Measurements from ENCODE around the gene WSCD2. TPM values are rescaled to one million over a fixed set of nuclear protein-coding genes. Genes with fewer than 3 reads are reported as not detected.

Gene WSCD2
- polyA plus RNA-seq, 1 of the 3 experiments (the other 2 are of a cell fraction), result 0.03 TPM

DNA sequence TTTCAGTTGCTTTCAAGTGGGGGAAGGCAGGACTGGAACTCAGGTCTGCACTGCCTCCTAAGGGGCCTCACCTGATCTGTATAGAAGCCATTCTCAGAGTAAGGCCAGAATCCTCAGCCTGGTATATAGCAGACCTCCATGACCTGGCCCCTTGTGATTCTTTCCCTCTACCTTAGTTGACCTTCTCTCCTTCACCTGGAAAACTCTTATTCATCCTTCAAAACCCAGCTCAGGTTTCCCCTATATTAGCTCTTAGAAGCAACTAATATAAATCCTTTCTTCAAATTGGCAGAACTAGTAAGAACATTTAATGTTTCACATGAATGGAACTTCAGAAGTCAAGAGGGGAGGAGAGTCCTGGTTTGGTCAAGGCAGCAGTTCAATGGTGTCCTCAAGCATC, 26.0 kb upstream of the WSCD2 start:
- CTCF ChIA-PET, result interaction anchor here (0.8 to 1.7 kb wide), 4 partner anchors 15 to 40 kb away, joined by 3 to 5 read pairs (median 4); no protein-coding TSS in a partner anchor
- Histone ChIP-seq H3K79me2 (ENCODE audit: insufficient read depth) (no peaks in the 10 kb centered on the region), H3K27me3 (ENCODE audit: insufficient read depth) (no peaks in the 10 kb centered on the region), H3F3A (replicated peaks; ENCODE audit: insufficient read depth) (no peaks in the 10 kb centered on the region), H3K9ac (no peak overlapping the region), H3K4me1 (ENCODE audit: control insufficient read depth in 1 of 2, insufficient read depth in 2 of 2, low read depth in 1 of 2, low read length in 1 of 2) (peaks cover 0 to 12% of the 10 kb centered on the region in 2 experiments; a peak in 2 of 4 replicates), H3K27ac (ENCODE audit: low read depth in 2 of 2, low read length in 1 of 2) (no peak overlapping the region), H3K4me3 (ENCODE audit: low read depth in 2 of 2, low read length in 1 of 2) (no peak overlapping the region), H3K4me2 (no peak overlapping the region), H4K20me1 (ENCODE audit: insufficient read depth) (no peaks in the 10 kb centered on the region), H3K9me3 (no peaks in the 10 kb centered on the region), H2AFZ (ENCODE audit: low read depth) (no peak overlapping the region), H3K36me3 (replicated peaks in 1 of 2; ENCODE audit: control insufficient read depth in 1 of 2, insufficient read depth in 2 of 2, low read length in 1 of 2) (no peaks in the 10 kb centered on the region), H3K9me2 (no peaks in the 10 kb centered on the region)
- no peak for DNase-seq
- TF ChIP-seq RCOR1 (IDR thresholded peaks at IDR 0.05; ENCODE audit: low read length), result no peak
- no peak for TF ChIP-seq EZH2phosphoT487 (IDR thresholded peaks at IDR 0.05; ENCODE audit: borderline replicate concordance, low read depth)
- no peak for TF ChIP-seq POLR2AphosphoS5 (IDR thresholded peaks at IDR 0.05; ENCODE audit: low read depth, low read length)
- no peak for TF ChIP-seq TAF1 (IDR thresholded peaks at IDR 0.05; ENCODE audit: borderline replicate concordance, low read depth, low read length)
- no peak for TF ChIP-seq GABPA (IDR thresholded peaks at IDR 0.05; ENCODE audit: low read depth)
- no peak for TF ChIP-seq EP300 (IDR thresholded peaks at IDR 0.05; ENCODE audit: borderline replicate concordance in 1 of 2, low read depth in 1 of 2, low read length in 1 of 2)
- TF ChIP-seq FOXM1 (IDR thresholded peaks at IDR 0.05; ENCODE audit: low read depth), result no peak
- no peak for TF ChIP-seq SIN3A (IDR thresholded peaks at IDR 0.05; ENCODE audit: borderline replicate concordance, low read depth, low read length)
- TF ChIP-seq YY1 (IDR thresholded peaks at IDR 0.05; ENCODE audit: low read depth), result no peak
- TF ChIP-seq FOXJ3 (CRISPR knock-in tag; IDR thresholded peaks at IDR 0.05), result no peak
- TF ChIP-seq, protein P1, sequence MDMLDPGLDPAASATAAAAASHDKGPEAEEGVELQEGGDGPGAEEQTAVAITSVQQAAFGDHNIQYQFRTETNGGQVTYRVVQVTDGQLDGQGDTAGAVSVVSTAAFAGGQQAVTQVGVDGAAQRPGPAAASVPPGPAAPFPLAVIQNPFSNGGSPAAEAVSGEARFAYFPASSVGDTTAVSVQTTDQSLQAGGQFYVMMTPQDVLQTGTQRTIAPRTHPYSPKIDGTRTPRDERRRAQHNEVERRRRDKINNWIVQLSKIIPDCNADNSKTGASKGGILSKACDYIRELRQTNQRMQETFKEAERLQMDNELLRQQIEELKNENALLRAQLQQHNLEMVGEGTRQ (IDR thresholded peaks at IDR 0.05; ENCODE audit: borderline replicate concordance, low read depth, low read length), result no peak
- TF ChIP-seq TEAD4 (IDR thresholded peaks at IDR 0.05; ENCODE audit: borderline replicate concordance, insufficient read depth), result no peak
- TF ChIP-seq FOSL2 (IDR thresholded peaks at IDR 0.05; ENCODE audit: borderline replicate concordance, low read depth), result no peak
- no peak for TF ChIP-seq SMC3 (IDR thresholded peaks at IDR 0.05; ENCODE audit: low read depth, low read length)
- TF ChIP-seq, protein P2, sequence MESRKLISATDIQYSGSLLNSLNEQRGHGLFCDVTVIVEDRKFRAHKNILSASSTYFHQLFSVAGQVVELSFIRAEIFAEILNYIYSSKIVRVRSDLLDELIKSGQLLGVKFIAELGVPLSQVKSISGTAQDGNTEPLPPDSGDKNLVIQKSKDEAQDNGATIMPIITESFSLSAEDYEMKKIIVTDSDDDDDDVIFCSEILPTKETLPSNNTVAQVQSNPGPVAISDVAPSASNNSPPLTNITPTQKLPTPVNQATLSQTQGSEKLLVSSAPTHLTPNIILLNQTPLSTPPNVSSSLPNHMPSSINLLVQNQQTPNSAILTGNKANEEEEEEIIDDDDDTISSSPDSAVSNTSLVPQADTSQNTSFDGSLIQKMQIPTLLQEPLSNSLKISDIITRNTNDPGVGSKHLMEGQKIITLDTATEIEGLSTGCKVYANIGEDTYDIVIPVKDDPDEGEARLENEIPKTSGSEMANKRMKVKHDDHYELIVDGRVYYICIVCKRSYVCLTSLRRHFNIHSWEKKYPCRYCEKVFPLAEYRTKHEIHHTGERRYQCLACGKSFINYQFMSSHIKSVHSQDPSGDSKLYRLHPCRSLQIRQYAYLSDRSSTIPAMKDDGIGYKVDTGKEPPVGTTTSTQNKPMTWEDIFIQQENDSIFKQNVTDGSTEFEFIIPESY (IDR thresholded peaks at IDR 0.05; ENCODE audit: borderline replicate concordance, low read depth), result no peak
- TF ChIP-seq NRF1 (IDR thresholded peaks at IDR 0.05; ENCODE audit: low read depth, low read length), result no peak
- TF ChIP-seq, protein P3, sequence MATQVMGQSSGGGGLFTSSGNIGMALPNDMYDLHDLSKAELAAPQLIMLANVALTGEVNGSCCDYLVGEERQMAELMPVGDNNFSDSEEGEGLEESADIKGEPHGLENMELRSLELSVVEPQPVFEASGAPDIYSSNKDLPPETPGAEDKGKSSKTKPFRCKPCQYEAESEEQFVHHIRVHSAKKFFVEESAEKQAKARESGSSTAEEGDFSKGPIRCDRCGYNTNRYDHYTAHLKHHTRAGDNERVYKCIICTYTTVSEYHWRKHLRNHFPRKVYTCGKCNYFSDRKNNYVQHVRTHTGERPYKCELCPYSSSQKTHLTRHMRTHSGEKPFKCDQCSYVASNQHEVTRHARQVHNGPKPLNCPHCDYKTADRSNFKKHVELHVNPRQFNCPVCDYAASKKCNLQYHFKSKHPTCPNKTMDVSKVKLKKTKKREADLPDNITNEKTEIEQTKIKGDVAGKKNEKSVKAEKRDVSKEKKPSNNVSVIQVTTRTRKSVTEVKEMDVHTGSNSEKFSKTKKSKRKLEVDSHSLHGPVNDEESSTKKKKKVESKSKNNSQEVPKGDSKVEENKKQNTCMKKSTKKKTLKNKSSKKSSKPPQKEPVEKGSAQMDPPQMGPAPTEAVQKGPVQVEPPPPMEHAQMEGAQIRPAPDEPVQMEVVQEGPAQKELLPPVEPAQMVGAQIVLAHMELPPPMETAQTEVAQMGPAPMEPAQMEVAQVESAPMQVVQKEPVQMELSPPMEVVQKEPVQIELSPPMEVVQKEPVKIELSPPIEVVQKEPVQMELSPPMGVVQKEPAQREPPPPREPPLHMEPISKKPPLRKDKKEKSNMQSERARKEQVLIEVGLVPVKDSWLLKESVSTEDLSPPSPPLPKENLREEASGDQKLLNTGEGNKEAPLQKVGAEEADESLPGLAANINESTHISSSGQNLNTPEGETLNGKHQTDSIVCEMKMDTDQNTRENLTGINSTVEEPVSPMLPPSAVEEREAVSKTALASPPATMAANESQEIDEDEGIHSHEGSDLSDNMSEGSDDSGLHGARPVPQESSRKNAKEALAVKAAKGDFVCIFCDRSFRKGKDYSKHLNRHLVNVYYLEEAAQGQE (IDR thresholded peaks at IDR 0.05; ENCODE audit: low read depth, low read length), result no peak
- no peak for TF ChIP-seq NFIC (IDR thresholded peaks at IDR 0.05; ENCODE audit: borderline replicate concordance)
- POLR2A ChIA-PET, result no interaction called here

Measured in SK-N-SH (cell line).